Upper lobe of left lung (tissue), 4 donors: ENCODE measurements around the gene ADAMTS4.
A peak's percentile ranks its signal among the peaks of the same experiment; 100 is the strongest.

Source experiments
- CTCF ChIP-seq, 6 experiments: fragments of 450-650 bp in 4 of 6; fragments of 200-600 bp in 2 of 6; sonication (generic) in 2 of 6; IDR thresholded peaks; one replicate each; pipeline ENCODE4 v1.5.1; 2016 to 2019; ENCODE audit warnings: antibody characterized with exemption in 6 of 6
- EP300 ChIP-seq, 4 donors: sonication (generic); formaldehyde crosslinking; IDR thresholded peaks; one replicate each; pipeline ENCODE4 v1.5.1; 2017; ENCODE audit warnings: antibody characterized with exemption in 4 of 4, control low read depth in 2 of 4
- POLR2A ChIP-seq, 4 donors: fragments of 450-650 bp; IDR thresholded peaks; one replicate each; pipeline ENCODE4 v1.5.1; 2016 to 2017; ENCODE audit warnings: antibody characterized with exemption in 4 of 4, mild to moderate bottlenecking in 2 of 4
- POLR2AphosphoS5 ChIP-seq, 2 donors: sonication (generic); formaldehyde crosslinking; IDR thresholded peaks; one replicate each; pipeline ENCODE4 v1.5.1; 2017; ENCODE audit warnings: antibody characterized with exemption in 2 of 2

DNA sequence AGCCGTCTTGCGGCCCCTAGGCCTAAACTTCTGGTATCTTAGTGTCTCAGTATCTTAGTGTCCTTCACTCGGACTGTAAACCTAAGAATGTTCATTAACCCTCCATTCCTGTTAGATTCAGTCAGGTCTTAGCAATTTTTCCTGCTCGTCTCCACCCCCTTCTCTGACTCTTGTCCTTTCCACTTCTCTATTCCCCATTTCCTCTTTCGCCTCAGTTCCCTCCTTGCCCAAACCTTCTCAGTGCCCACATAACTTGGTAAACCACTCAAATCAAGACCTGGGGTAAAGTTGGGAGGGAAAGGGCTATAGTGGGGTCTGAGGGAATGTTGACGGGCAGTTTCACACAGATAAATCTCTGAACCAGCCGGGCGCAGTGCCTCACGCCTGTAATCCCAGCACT lies 15.5 kb upstream of the ADAMTS4 start:
- no peak for TF ChIP-seq CTCF (IDR thresholded peaks at IDR 0.05)
- no peak for TF ChIP-seq POLR2A (IDR thresholded peaks at IDR 0.05)
- no peak for TF ChIP-seq EP300 (IDR thresholded peaks at IDR 0.05)
- peak in 1 of 2 donors; percentile 11 for TF ChIP-seq POLR2AphosphoS5 (IDR thresholded peaks at IDR 0.05)
